H1 (cell line): ENCODE results near the gene IL17RE. TPM values are rescaled to one million over a fixed set of nuclear protein-coding genes. Genes with fewer than 3 reads are reported as not detected.

Source experiments
- ASH2L ChIP-seq: fragments of 200-600, 300-600 bp; sonication (generic); IDR thresholded peaks from one replicate; pipeline ENCODE4 v1.7.1; 2017; ENCODE audit warnings: low read length
- BCL11A ChIP-seq, 2 experiments: IDR thresholded peaks; one replicate each; pipeline ENCODE4 v1.6.1; 2011; ENCODE audit warnings: low read depth in 2 of 2, low read length in 2 of 2, mild to moderate bottlenecking in 2 of 2
- CBX8 ChIP-seq: fragments of 300-800, 300-1000 bp; sonication (generic); IDR thresholded peaks from 2 replicates; pipeline ENCODE4 v1.7.1; 2016; ENCODE audit warnings: low read depth, low read length, borderline replicate concordance
- RBBP5 ChIP-seq: IDR thresholded peaks from 2 replicates; pipeline ENCODE4 v1.7.1; 2012; ENCODE audit warnings: low read depth, mild to moderate bottlenecking, inconsistent platforms, low read length, moderate library complexity, borderline replicate concordance
- SP1 ChIP-seq: IDR thresholded peaks from 2 replicates; pipeline ENCODE4 v1.6.1; 2011; ENCODE audit warnings: low read depth, low read length
- TAF1 ChIP-seq: IDR thresholded peaks from 2 replicates; pipeline ENCODE4 v1.6.1; 2011; ENCODE audit warnings: mild to moderate bottlenecking, low read depth, low read length
- polyA plus RNA-seq, 7 experiments: library from polyadenylated mRNA; depleted of rRNA in 3 of 7; stranded (reverse) in 5 of 7; unstranded in 2 of 7; fragments of >200 nt in 5 of 7; fragments of 200-250 nt in 2 of 7; gene quantifications; 1 replicate in 5 of 7; 2 replicates in 1 of 7; 4 replicates in 1 of 7; pipeline versions ENCODE4 v1.2.1 to v1.2.3, GENCODE V29; 2011 to 2013; ENCODE audit warnings: missing spikeins in 2 of 7, mixed read lengths in 2 of 7
- total RNA-seq: library from RNA; stranded (reverse); fragmentation: NEBNext Ultra II Directional; extraction: Animal tissue kit (Norgen Biotek cat#: 25700); gene quantifications from 2 replicates; pipeline ENCODE4 v1.2.1, GENCODE V29; 2021

Gene IL17RE
- total and polyA plus RNA-seq, 2 of the 8 experiments (the other 6 are each of a cell fraction or from before 2014, with no cell fraction given): 3.4 to 4.9 TPM

DNA sequence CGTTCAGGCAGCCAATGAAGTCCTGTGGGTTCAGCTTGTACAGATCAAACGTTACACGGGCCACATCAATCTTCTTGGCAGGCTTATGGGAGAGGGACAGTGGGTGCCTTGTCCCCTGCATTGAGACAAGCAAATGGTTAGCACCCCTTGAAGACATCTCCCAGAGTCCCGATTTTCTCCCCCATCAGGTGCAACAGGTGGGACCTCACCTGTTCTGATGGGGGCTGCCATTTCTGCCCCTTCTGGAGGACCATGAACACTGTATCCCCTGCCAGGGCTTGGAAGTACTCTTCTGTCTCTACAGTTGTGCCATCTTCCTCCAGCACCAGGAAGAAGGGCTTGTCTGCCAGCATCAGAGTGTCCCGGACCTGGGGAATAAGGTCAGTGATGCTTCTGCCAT is 32.7 kb upstream of the IL17RE start (continued):
- TF ChIP-seq RBBP5 (no peak), SP1 (no peak), TAF1 (no peak), CBX8 (no peak), ASH2L (no peak), BCL11A (IDR thresholded peaks at IDR 0.05; ENCODE audit: low read depth in 2 of 2, low read length in 2 of 2) (no peak)
